A549 (cell line): Measurements from ENCODE around the gene MUC5B. TPM values are rescaled to one million over a fixed set of nuclear protein-coding genes. Genes with fewer than 3 reads are reported as not detected.

Experiments
- ATAC-seq, 2 experiments: fragments of 200-7000 bp in 1 of 2; fragments of >200 bp in 1 of 2; cut with Nextera tagmentation in 1 of 2; cut with Tn5 transposase in 1 of 2; 3 replicates each; pipeline versions ENCODE4 v1.8.0 to v1.9.1; 2018 to 2020; ENCODE audit warnings: mild to moderate bottlenecking in 1 of 2, moderate library complexity in 1 of 2
- CTCF ChIA-PET: fragments of 300-600 bp; sonication (Branson Sonifier 250); formaldehyde crosslinking; extraction: SDS; loops from one replicate; lab custom pipeline; 2021; ENCODE audit warnings: antibody characterized with exemption, inconsistent platforms; lab: Yijun Ruan, JAX
- POLR2A ChIA-PET: fragments of 350-600 bp; formaldehyde crosslinking; extraction: SDS; loops from one replicate; lab custom pipeline; 2021; ENCODE audit warnings: antibody characterized with exemption, inconsistent platforms; lab: Yijun Ruan, JAX
- DNase-seq, 2 experiments: peaks; one replicate each; pipeline versions ENCODE4 v3.0.0 to v3.0.0-alpha.2; 2011 to 2016; ENCODE audit warnings: low read depth in 1 of 2, low spot score in 1 of 2
- FAIRE-seq: peaks from 2 replicates; lab custom pipeline; 2011; peaks lifted over from hg19 to GRCh38; lab: Jason Lieb, UNC
- H3K27ac ChIP-seq, 2 experiments: fragments of >200 bp; sonication (Bioruptor Twin); formaldehyde crosslinking; 3 replicates each; pipeline ENCODE4 v1.5.1; 2016 to 2017
- H3K4me1 ChIP-seq: fragments of >200 bp; sonication (Bioruptor Twin); formaldehyde crosslinking; 3 replicates; pipeline ENCODE4 v1.6.1; 2016
- H3K4me2 ChIP-seq: fragments of >200 bp; sonication (Bioruptor Twin); formaldehyde crosslinking; 3 replicates; pipeline ENCODE4 v1.6.1; 2016
- H3K4me3 ChIP-seq: fragments of >200 bp; sonication (Bioruptor Twin); formaldehyde crosslinking; 3 replicates; pipeline ENCODE4 v1.5.1; 2016
- H3K9me3 ChIP-seq: fragments of >200 bp; sonication (Bioruptor Twin); formaldehyde crosslinking; 3 replicates; pipeline ENCODE4 v1.6.1; 2016
- ATOH8 ChIP-seq: fragments of 250-450 bp; sonication (Bioruptor Pico); IDR thresholded peaks from 2 replicates; pipeline ENCODE4 v1.5.0; 2020; ENCODE audit warnings: low read depth, mild to moderate bottlenecking, moderate library complexity
- BHLHE40 ChIP-seq: IDR thresholded peaks from 2 replicates; pipeline ENCODE4 v1.6.1; 2012; ENCODE audit warnings: low read depth, low read length, inconsistent platforms
- EHF ChIP-seq: fragments of 250-450 bp; sonication (Bioruptor Pico); IDR thresholded peaks from 2 replicates; pipeline ENCODE4 v1.5.0; 2020; ENCODE audit warnings: mild to moderate bottlenecking
- EHMT2 ChIP-seq: fragments of 200-600 bp; sonication (generic); IDR thresholded peaks from 2 replicates; pipeline ENCODE4 v1.6.1; 2016; ENCODE audit warnings: antibody characterized with exemption, low read depth, mild to moderate bottlenecking, moderate library complexity
- FOSB ChIP-seq: fragments of 250-450 bp; sonication (Bioruptor Pico); IDR thresholded peaks from 2 replicates; pipeline ENCODE4 v1.5.0; 2020; ENCODE audit warnings: mild to moderate bottlenecking, moderate library complexity
- GATA3 ChIP-seq: IDR thresholded peaks from 2 replicates; pipeline ENCODE4 v1.6.1; 2012; ENCODE audit warnings: borderline replicate concordance
- HOXA7 ChIP-seq: fragments of 250-450 bp; sonication (Bioruptor Pico); IDR thresholded peaks from 2 replicates; pipeline ENCODE4 v1.5.0; 2020; ENCODE audit warnings: mild to moderate bottlenecking, moderate library complexity
- HOXB13 ChIP-seq: fragments of 250-450 bp; sonication (Bioruptor Pico); IDR thresholded peaks from 2 replicates; pipeline ENCODE4 v1.5.0; 2020; ENCODE audit warnings: low read depth, mild to moderate bottlenecking, moderate library complexity
- JUN ChIP-seq, 2 experiments: fragments of >200 bp; sonication (Bioruptor Twin); formaldehyde crosslinking; IDR thresholded peaks; 2 replicates in 1 of 2; 3 replicates in 1 of 2; pipeline ENCODE4 v1.6.1; 2016 to 2017
- KDM1A ChIP-seq: fragments of 200-600 bp; sonication (generic); IDR thresholded peaks from 2 replicates; pipeline ENCODE4 v1.6.1; 2016; ENCODE audit warnings: low read depth, mild to moderate bottlenecking
- MAZ ChIP-seq: fragments of 150-350 bp; IDR thresholded peaks from 2 replicates; pipeline ENCODE4 v1.6.1; 2014; ENCODE audit warnings: antibody characterized with exemption, low read depth, low read length, borderline replicate concordance
- MYC ChIP-seq: IDR thresholded peaks from 2 replicates; pipeline ENCODE4 v1.6.1; 2012; ENCODE audit warnings: mild to moderate bottlenecking, inconsistent platforms, low read length, improper control_type of control experiment, borderline replicate concordance
- NFE2L2 ChIP-seq: fragments of 150-350 bp; conservative IDR thresholded peaks from 2 replicates; pipeline ENCODE4 v1.6.1; 2014; ENCODE audit warnings: low read length
- PHF8 ChIP-seq: fragments of 200-600 bp; sonication (generic); IDR thresholded peaks from 2 replicates; pipeline ENCODE4 v1.6.1; 2016; ENCODE audit warnings: low read depth, mild to moderate bottlenecking, antibody characterized with exemption, moderate library complexity, borderline replicate concordance
- POLR2A ChIP-seq: IDR thresholded peaks from 2 replicates; pipeline ENCODE4 v1.6.1; 2012; ENCODE audit warnings: mild to moderate bottlenecking, low read length
- RAD21 ChIP-seq, 2 experiments: fragments of >200 bp in 1 of 2; sonication (Bioruptor Twin) in 1 of 2; formaldehyde crosslinking in 1 of 2; IDR thresholded peaks in 1 of 2; conservative IDR thresholded peaks in 1 of 2; 2 replicates in 1 of 2; 3 replicates in 1 of 2; pipeline ENCODE4 v1.6.1; 2012 to 2018; ENCODE audit warnings: inconsistent platforms in 1 of 2
- ZSCAN20 ChIP-seq: fragments of 250-450 bp; sonication (Bioruptor Pico); IDR thresholded peaks from 2 replicates; pipeline ENCODE4 v1.8.0; 2022; ENCODE audit warnings: mild to moderate bottlenecking, moderate library complexity
- WGBS: methylation state at CpG from one replicate; pipeline ENCODE4 v1.1.6; 2017; ENCODE audit errors: missing lambda C conversion rate; 5-methylcytosine and 5-hydroxymethylcytosine counted together
- polyA plus RNA-seq, 4 experiments: library from polyadenylated mRNA; depleted of rRNA in 3 of 4; stranded (reverse); fragments of >200 nt; fragmentation: RNase III in 1 of 4; extraction: RNeasy Plus Mini Kit Qiagen cat#74134 plus additional on column Dnase treatment in 1 of 4; gene quantifications; 2 replicates in 3 of 4; 3 replicates in 1 of 4; pipeline ENCODE4 v1.2.3, GENCODE V29; 2011 to 2017
- TF ChIP-seq, protein P1 (sequence below): fragments of 450-650 bp; IDR thresholded peaks from 2 replicates; pipeline ENCODE4 v1.6.1; 2014; ENCODE audit warnings: antibody characterized with exemption
- TF ChIP-seq, protein P2 (sequence below): IDR thresholded peaks from 2 replicates; pipeline ENCODE4 v1.6.1; 2012
- TF ChIP-seq, protein P3 (sequence below): fragments of >200 bp; sonication (Bioruptor Twin); formaldehyde crosslinking; IDR thresholded peaks from 3 replicates; pipeline ENCODE4 v1.6.1; 2016
- TF ChIP-seq, protein P4 (sequence below): IDR thresholded peaks from 2 replicates; pipeline ENCODE4 v1.6.1; 2012

The MUC5B gene
- polyA plus RNA-seq, 2 of the 4 experiments (the other 2 are of a cell fraction) = 0.85 to 1.4 TPM

DNA sequence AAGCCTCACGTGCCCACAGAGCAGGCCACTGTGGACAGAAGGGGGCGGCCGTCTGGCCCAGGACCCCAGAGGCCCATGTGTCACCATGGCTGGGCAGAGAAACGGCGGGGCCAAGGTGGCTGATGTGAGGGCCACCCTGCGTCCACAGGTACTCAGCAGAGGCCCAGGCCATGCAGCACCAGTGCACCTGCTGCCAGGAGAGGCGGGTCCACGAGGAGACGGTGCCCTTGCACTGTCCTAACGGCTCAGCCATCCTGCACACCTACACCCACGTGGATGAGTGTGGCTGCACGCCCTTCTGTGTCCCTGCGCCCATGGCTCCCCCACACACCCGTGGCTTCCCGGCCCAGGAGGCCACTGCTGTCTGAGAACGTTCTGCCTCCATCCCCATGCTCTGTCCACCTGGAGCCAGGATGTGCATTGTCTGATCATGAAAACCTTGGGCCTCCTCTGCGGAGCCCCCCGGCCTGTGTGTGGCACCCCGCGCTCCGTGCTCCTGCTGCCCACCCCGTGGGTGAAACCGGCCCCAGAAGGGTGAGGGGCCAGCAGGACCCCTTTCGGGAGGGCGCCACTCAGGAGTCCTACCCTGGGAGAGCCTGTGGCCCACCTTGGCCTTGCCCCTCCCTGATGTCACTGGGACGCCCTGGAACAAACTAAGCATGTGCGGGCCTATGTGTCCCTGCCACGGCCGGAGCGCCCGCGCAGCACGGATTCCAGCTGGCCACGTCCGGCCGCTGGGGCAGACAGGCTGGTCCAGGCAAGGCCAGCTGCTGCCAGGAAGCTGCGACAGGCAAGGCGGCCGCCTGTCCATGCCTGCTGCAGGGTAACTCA, 38.6 kb downstream of the MUC5B start:
- CTCF ChIA-PET = interaction anchor here (1.6 kb wide), 1 partner anchor 254 kb away, joined by 5 read pairs; no protein-coding TSS in a partner anchor

GRCh38 chr11:1262172-1263006, 39.5 kb downstream of the MUC5B start:
- TF ChIP-seq HOXB13 (CRISPR knock-in tag) (0 out of 2 replicates have a peak, but pooled peaks have one; percentile 53), EHF (CRISPR knock-in tag) (no peak), PHF8 (peak; percentile 57; the same call in 1 of the 2 replicates), BHLHE40 (peak; percentile 94), NFE2L2 (no peak), MYC (peak; percentile 67; the same call in 1 of the 2 replicates), HOXA7 (CRISPR knock-in tag) (no peak), RAD21 (conservative IDR thresholded peaks at IDR 0.05 in 1 of 2, IDR thresholded peaks at IDR 0.05 in 1 of 2) (no peak), JUN (IDR thresholded peaks at IDR 0.05) (peak; percentile 68 to 79; a peak in 4 of 5 replicates), KDM1A (no peak), POLR2A (peak; percentile 64)
- TF ChIP-seq, protein P1, sequence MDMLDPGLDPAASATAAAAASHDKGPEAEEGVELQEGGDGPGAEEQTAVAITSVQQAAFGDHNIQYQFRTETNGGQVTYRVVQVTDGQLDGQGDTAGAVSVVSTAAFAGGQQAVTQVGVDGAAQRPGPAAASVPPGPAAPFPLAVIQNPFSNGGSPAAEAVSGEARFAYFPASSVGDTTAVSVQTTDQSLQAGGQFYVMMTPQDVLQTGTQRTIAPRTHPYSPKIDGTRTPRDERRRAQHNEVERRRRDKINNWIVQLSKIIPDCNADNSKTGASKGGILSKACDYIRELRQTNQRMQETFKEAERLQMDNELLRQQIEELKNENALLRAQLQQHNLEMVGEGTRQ = peak; percentile 87
- TF ChIP-seq, protein P2, sequence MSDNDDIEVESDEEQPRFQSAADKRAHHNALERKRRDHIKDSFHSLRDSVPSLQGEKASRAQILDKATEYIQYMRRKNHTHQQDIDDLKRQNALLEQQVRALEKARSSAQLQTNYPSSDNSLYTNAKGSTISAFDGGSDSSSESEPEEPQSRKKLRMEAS = peak; percentile 88
- TF ChIP-seq, protein P3, sequence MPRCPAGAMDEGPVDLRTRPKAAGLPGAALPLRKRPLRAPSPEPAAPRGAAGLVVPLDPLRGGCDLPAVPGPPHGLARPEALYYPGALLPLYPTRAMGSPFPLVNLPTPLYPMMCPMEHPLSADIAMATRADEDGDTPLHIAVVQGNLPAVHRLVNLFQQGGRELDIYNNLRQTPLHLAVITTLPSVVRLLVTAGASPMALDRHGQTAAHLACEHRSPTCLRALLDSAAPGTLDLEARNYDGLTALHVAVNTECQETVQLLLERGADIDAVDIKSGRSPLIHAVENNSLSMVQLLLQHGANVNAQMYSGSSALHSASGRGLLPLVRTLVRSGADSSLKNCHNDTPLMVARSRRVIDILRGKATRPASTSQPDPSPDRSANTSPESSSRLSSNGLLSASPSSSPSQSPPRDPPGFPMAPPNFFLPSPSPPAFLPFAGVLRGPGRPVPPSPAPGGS = peak; percentile 52; the same call in 1 of the 3 replicates
- FAIRE-seq = no peak
- ATAC-seq = peak; percentile 84 to 86
- H3K9me3 ChIP-seq = peaks cover 10% of the 10 kb centered on the region; the same call in 2 of the 3 replicates
- ChIA-PET POLR2A (interaction anchor here (0.5 to 1.2 kb wide), 3 partner anchors 9 to 275 kb away, joined by 3 to 4 read pairs (median 4); no protein-coding TSS in a partner anchor), CTCF (interaction anchor here (0.9 to 1.7 kb wide), 4 partner anchors 9 to 146 kb away, joined by 3 to 6 read pairs (median 3); partner anchors contain the start of gene TOLLIP)
- peak overlapping the region; percentile 50 for H3K4me3 ChIP-seq
- H3K4me2 ChIP-seq = peak overlapping the region; percentile 91
- 13% methylated on average over 28 of the region's 31 CpGs for WGBS
- H3K4me1 ChIP-seq = peaks cover 17% of the 10 kb centered on the region; the same call in 2 of the 3 replicates
- H3K27ac ChIP-seq = peak overlapping the region; percentile 84 to 92
- peak; percentile 67 to 94 for DNase-seq

More for the DNA sequence above, 38.6 kb downstream of the MUC5B start:
- POLR2A ChIA-PET = interaction anchor here (0.6 to 1.2 kb wide), 2 partner anchors 8 to 644 kb away, joined by 3 to 4 read pairs; no protein-coding TSS in a partner anchor
- Histone ChIP-seq H3K4me1 (peaks cover 17% of the 10 kb centered on the region; the same call in 2 of the 3 replicates), H3K4me3 (no peak overlapping the region), H3K27ac (peak overlapping the region; percentile 84 to 92; a peak in 4 of 6 replicates), H3K9me3 (peaks cover 10% of the 10 kb centered on the region; the same call in 2 of the 3 replicates), H3K4me2 (peak overlapping the region; percentile 91)
- 89% methylated on average over 28 of the region's 39 CpGs for WGBS
- DNase-seq = no peak
- no peak for FAIRE-seq
- TF ChIP-seq, protein P4, sequence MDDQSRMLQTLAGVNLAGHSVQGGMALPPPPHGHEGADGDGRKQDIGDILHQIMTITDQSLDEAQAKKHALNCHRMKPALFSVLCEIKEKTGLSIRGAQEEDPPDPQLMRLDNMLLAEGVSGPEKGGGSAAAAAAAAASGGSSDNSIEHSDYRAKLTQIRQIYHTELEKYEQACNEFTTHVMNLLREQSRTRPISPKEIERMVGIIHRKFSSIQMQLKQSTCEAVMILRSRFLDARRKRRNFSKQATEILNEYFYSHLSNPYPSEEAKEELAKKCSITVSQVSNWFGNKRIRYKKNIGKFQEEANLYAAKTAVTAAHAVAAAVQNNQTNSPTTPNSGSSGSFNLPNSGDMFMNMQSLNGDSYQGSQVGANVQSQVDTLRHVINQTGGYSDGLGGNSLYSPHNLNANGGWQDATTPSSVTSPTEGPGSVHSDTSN = no peak
- no peak for TF ChIP-seq HOXB13 (CRISPR knock-in tag)
- no peak for TF ChIP-seq ATOH8 (CRISPR knock-in tag)
- no peak for TF ChIP-seq EHMT2
- TF ChIP-seq MAZ = no peak
- TF ChIP-seq ZSCAN20 = no peak
- TF ChIP-seq GATA3 = no peak
- TF ChIP-seq, protein P1 = no peak
- no peak for TF ChIP-seq FOSB (CRISPR knock-in tag)
- ATAC-seq = no peak
